Erythroblast (primary cell): ENCODE measurements around the gene TDRD10.

Source experiments
- GATA1 ChIP-seq: IDR thresholded peaks from 2 replicates; pipeline ENCODE4 v1.6.1; 2011; ENCODE audit warnings: low read depth, mild to moderate bottlenecking, control low read depth, low read length, moderate library complexity
- POLR2A ChIP-seq: IDR thresholded peaks from 2 replicates; pipeline ENCODE4 v1.6.1; 2011; ENCODE audit warnings: mild to moderate bottlenecking, low read length

DNA sequence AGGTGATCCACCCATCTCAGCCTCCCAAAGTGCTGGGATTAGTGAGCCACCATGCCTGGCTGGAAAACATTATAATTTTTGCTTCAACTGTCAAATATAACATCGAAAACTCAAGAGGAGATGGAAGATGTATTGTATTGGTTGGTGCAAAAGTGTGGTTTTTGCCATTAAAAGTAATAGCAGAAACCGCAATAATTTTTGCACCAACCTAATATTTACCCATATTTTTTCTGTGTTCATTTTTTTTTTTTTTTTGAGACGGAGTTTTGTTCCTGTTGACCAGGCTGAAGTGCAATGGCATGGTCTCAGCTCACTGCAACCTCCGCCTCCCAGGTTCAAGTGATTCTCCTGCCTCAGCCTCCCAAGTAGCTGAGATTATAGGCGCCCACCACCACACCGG, 27.3 kb downstream of the TDRD10 start:
- TF ChIP-seq POLR2A = no peak
- no peak for TF ChIP-seq GATA1
